Testis (tissue), 3 donors: ENCODE results near the gene HIPK3. TPM values are rescaled to one million over a fixed set of nuclear protein-coding genes. Genes with fewer than 3 reads are reported as not detected.
"Not testable (repeated sequence)": the region's sequence is repeated elsewhere in the genome, so short reads cannot be mapped to it uniquely, and the experiment has no call there.

ENCODE experiments used
- DNase-seq: peaks from one replicate; pipeline ENCODE4 v3.0.0-alpha.2; 2019
- H3K27ac ChIP-seq, 2 donors: fragments of 200-600 bp; sonication (generic); one replicate each; pipeline ENCODE4 v1.5.1; 2019
- H3K27me3 ChIP-seq: fragments of 200-600 bp; sonication (generic); one replicate; pipeline ENCODE4 v1.5.1; 2019
- H3K36me3 ChIP-seq: fragments of 200-600 bp; sonication (generic); one replicate; pipeline ENCODE4 v1.5.1; 2017; ENCODE audit warnings: low read depth; ENCODE audit errors: missing control alignments
- H3K4me1 ChIP-seq: fragments of 200-600 bp; sonication (generic); one replicate; pipeline ENCODE4 v1.5.1; 2019
- H3K4me3 ChIP-seq, 2 donors: fragments of 200-600 bp; sonication (generic); one replicate each; pipeline ENCODE4 v1.5.1; 2017 to 2019
- H3K9me3 ChIP-seq: fragments of 200-600 bp; sonication (generic); one replicate; pipeline ENCODE4 v1.5.1; 2017
- CTCF ChIP-seq, 3 experiments: fragments of 450-650 bp in 2 of 3; fragments of 200-600 bp in 1 of 3; sonication (generic) in 1 of 3; IDR thresholded peaks; one replicate each; pipeline ENCODE4 v1.5.1; 2016 to 2019; ENCODE audit warnings: antibody characterized with exemption in 3 of 3, mild to moderate bottlenecking in 2 of 3, moderate library complexity in 1 of 3
- POLR2A ChIP-seq: fragments of 450-650 bp; IDR thresholded peaks from one replicate; pipeline ENCODE4 v1.6.1; 2017; ENCODE audit warnings: antibody characterized with exemption, mild to moderate bottlenecking, moderate library complexity
- WGBS, 2 donors: methylation state at CpG; one replicate each; pipeline ENCODE4 v1.1.5; 2018; 5-methylcytosine and 5-hydroxymethylcytosine counted together
- intact Hi-C: fragments of 100-400 bp; cut with DNase I; formaldehyde crosslinking; loops from one replicate; pipeline ENCODE4 v1.15.1; 2023; ENCODE audit warnings: low total_unique reads
- polyA plus RNA-seq: library from polyadenylated mRNA; stranded (reverse); fragments of 350-450 nt; fragmentation: Illumina TruSeq; extraction: RNeasy Lipid Tissue Mini Kit (QIAGEN cat#74804); gene quantifications from one replicate; pipeline ENCODE4 v1.2.3, GENCODE V29; 2014; ENCODE audit warnings: low read depth, low replicate concordance; ENCODE audit not compliant: insufficient read depth
- total RNA-seq, 2 donors: library from RNA; depleted of rRNA; stranded (reverse); fragments of >200 nt; gene quantifications; one replicate each; pipeline ENCODE4 v1.2.3, GENCODE V29; 2016

The HIPK3 gene
- total and polyA plus RNA-seq, 3 donors from 2014 or later = 47.6 to 90.2 (median 86.3) TPM

GRCh38 chr11:33242575-33242974 lies 14.6 kb upstream of the HIPK3 start:
- TF ChIP-seq CTCF (IDR thresholded peaks at IDR 0.05) = no peak
- TF ChIP-seq POLR2A = no peak
- Histone ChIP-seq H3K4me3 (peak overlapping the region in 1 of 2 donors; percentile 31), H3K27me3 (no peaks in the 10 kb centered on the region), H3K36me3 (no peaks in the 10 kb centered on the region), H3K9me3 (no peaks in the 10 kb centered on the region), H3K4me1 (no peaks in the 10 kb centered on the region), H3K27ac (no peak overlapping the region)
- 74 to 77% methylated on average over 2 of the region's 2 CpGs for WGBS, 2 donors
- intact Hi-C loops = no loop called here
- no peak for DNase-seq

GRCh38 chr11:33243654-33244053 lies 13.5 kb upstream of the HIPK3 start:
- H3K27ac ChIP-seq, H3K27me3 ChIP-seq, H3K4me1 ChIP-seq, intact Hi-C loops, DNase-seq, H3K36me3 ChIP-seq, H3K9me3 ChIP-seq: not testable (repeated sequence)
- peak overlapping the region; percentile 31 for H3K4me3 ChIP-seq
- 80 to 81% methylated on average over 1 to 35 of the region's 35 CpGs for WGBS, 2 donors

GRCh38 chr11:33248416-33248971 lies 8.7 kb upstream of the HIPK3 start:
- DNase-seq = no peak
- no peaks in the 10 kb centered on the region for H3K4me1 ChIP-seq
- no peak for TF ChIP-seq POLR2A
- TF ChIP-seq CTCF (IDR thresholded peaks at IDR 0.05) = no peak
- H3K9me3 ChIP-seq = no peaks in the 10 kb centered on the region
- no peaks in the 10 kb centered on the region for H3K27me3 ChIP-seq
- WGBS, 2 donors = 84 to 92% methylated on average over 6 of the region's 6 CpGs
- intact Hi-C loops = no loop called here
- no peaks in the 10 kb centered on the region for H3K36me3 ChIP-seq
- no peak overlapping the region for H3K4me3 ChIP-seq
- no peak overlapping the region for H3K27ac ChIP-seq

GRCh38 chr11:33256031-33256812 lies 959 bp upstream of the HIPK3 start:
- no peak for DNase-seq
- peak overlapping the region; percentile 70 to 92 for H3K4me3 ChIP-seq
- H3K4me1 ChIP-seq = peaks cover 22% of the 10 kb centered on the region
- no peaks in the 10 kb centered on the region for H3K36me3 ChIP-seq
- H3K27ac ChIP-seq = peak overlapping the region; percentile 98 to 100
- no peaks in the 10 kb centered on the region for H3K9me3 ChIP-seq
- H3K27me3 ChIP-seq = no peaks in the 10 kb centered on the region
- TF ChIP-seq POLR2A (no peak), CTCF (IDR thresholded peaks at IDR 0.05) (no peak)
- intact Hi-C loops = loop anchor here (10.0 kb wide), 1 partner anchor 69 kb away; no protein-coding TSS in a partner anchor
- WGBS, 2 donors = 51 to 57% methylated on average over 12 of the region's 12 CpGs

- no peak for TF ChIP-seq CTCF (IDR thresholded peaks at IDR 0.05)
- TF ChIP-seq POLR2A = no peak
- Histone ChIP-seq H3K27me3 (no peaks in the 10 kb centered on the region), H3K4me1 (peaks cover 22% of the 10 kb centered on the region), H3K36me3 (no peaks in the 10 kb centered on the region), H3K4me3 (peak overlapping the region; percentile 70 to 92), H3K9me3 (no peaks in the 10 kb centered on the region), H3K27ac (peak overlapping the region; percentile 98 to 100)
- intact Hi-C loops = loop anchor here (10.0 kb wide), 1 partner anchor 68 kb away; no protein-coding TSS in a partner anchor
- no peak for DNase-seq
- 1 to 2% methylated on average over 15 to 16 of the region's 16 CpGs for WGBS, 2 donors
These were observed 395 bp upstream of the HIPK3 start for GRCh38 chr11:33256813-33257159.
